OCI-LY3 (cell line): ENCODE measurements around the gene ARFIP1.

Experiments
- H2AFZ ChIP-seq: fragments of 200-600, 300-600 bp; shearing (Covaris generic); 2 replicates; pipeline ENCODE4 v1.6.0; 2014; ENCODE audit warnings: antibody characterized with exemption, low read depth, low read length
- H3K27ac ChIP-seq: fragments of 200-600, 300-600 bp; sonication (generic); 2 replicates; pipeline ENCODE4 v1.5.1; 2014; ENCODE audit warnings: mild to moderate bottlenecking, low read length, moderate library complexity, mixed read lengths
- H3K27me3 ChIP-seq: fragments of 200-600, 300-600 bp; sonication (generic); 2 replicates; pipeline ENCODE4 v1.6.1; 2014; ENCODE audit warnings: low read depth, low read length, mixed read lengths
- H3K36me3 ChIP-seq: fragments of 200-600, 300-600 bp; sonication (generic); replicated peaks from 2 replicates; pipeline ENCODE3; 2014; ENCODE audit warnings: low read depth, low read length, mixed read lengths
- H3K4me1 ChIP-seq: fragments of 300-600, 200-600 bp; sonication (generic); 2 replicates; pipeline ENCODE4 v1.6.1; 2014; ENCODE audit warnings: low read length, mixed read lengths
- H3K4me2 ChIP-seq: fragments of 200-600, 300-600 bp; sonication (generic); 2 replicates; pipeline ENCODE4 v1.6.1; 2014; ENCODE audit warnings: low read length, mixed read lengths
- H3K4me3 ChIP-seq: fragments of 300-600, 200-600 bp; sonication (generic); 2 replicates; pipeline ENCODE4 v1.5.1; 2014; ENCODE audit warnings: antibody characterized with exemption, mild to moderate bottlenecking, low read length, moderate library complexity
- H3K79me2 ChIP-seq: fragments of 300-600, 200-600 bp; shearing (Covaris generic); 2 replicates; pipeline ENCODE4 v1.6.1; 2014; ENCODE audit warnings: mild to moderate bottlenecking, low read length, mixed read lengths
- H3K9ac ChIP-seq: fragments of 300-600, 200-600 bp; shearing (Covaris generic); 2 replicates; pipeline ENCODE4 v1.6.0; 2014; ENCODE audit warnings: mild to moderate bottlenecking, low read length, moderate library complexity
- H3K9me3 ChIP-seq: fragments of 200-600, 300-600 bp; shearing (Covaris generic); 2 replicates; pipeline ENCODE4 v1.6.1; 2014; ENCODE audit warnings: low read length, mixed read lengths; ENCODE audit not compliant: insufficient read depth
- H4K20me1 ChIP-seq: fragments of 200-600, 300-600 bp; sonication (generic); 2 replicates; pipeline ENCODE4 v1.6.1; 2016; ENCODE audit warnings: low read length, mixed read lengths; ENCODE audit not compliant: insufficient read depth
- CTCF ChIP-seq: fragments of 200-600, 300-600 bp; sonication (generic); IDR thresholded peaks from 2 replicates; pipeline ENCODE4 v1.5.1; 2014; ENCODE audit warnings: antibody characterized with exemption, low read length, low read depth
- EZH2phosphoT487 ChIP-seq: fragments of 200-600 bp; shearing (Covaris generic); IDR thresholded peaks from 2 replicates; pipeline ENCODE4 v1.6.1; 2018; ENCODE audit warnings: antibody characterized with exemption, mixed run types, low read depth

The ARFIP1 gene

GRCh38 chr4:152921284-152921683 is 141.5 kb downstream of the ARFIP1 start:
- Histone ChIP-seq H3K27ac (no peak overlapping the region), H2AFZ (no peak overlapping the region), H3K79me2 (no peaks in the 10 kb centered on the region), H3K4me2 (no peak overlapping the region), H3K27me3 (no peaks in the 10 kb centered on the region), H3K9ac (no peak overlapping the region), H3K36me3 (peaks cover 31% of the 10 kb centered on the region), H4K20me1 (no peaks in the 10 kb centered on the region), H3K4me3 (no peak overlapping the region), H3K4me1 (no peaks in the 10 kb centered on the region), H3K9me3 (peaks cover 26% of the 10 kb centered on the region)
- no peak for TF ChIP-seq CTCF
- TF ChIP-seq EZH2phosphoT487 = no peak

- Histone ChIP-seq H3K9ac (no peak overlapping the region), H2AFZ (no peak overlapping the region), H3K4me2 (no peak overlapping the region), H3K27ac (no peak overlapping the region), H3K9me3 (0 out of 2 replicates have a peak, but pooled peaks cover 2% of the 10 kb centered on the region), H3K79me2 (no peaks in the 10 kb centered on the region), H3K27me3 (no peaks in the 10 kb centered on the region), H4K20me1 (no peaks in the 10 kb centered on the region), H3K4me3 (no peak overlapping the region), H3K36me3 (peaks cover 2% of the 10 kb centered on the region), H3K4me1 (peaks cover 19% of the 10 kb centered on the region)
- no peak for TF ChIP-seq EZH2phosphoT487
Observed at GRCh38 chr4:152925851-152926250, 146.1 kb downstream of the ARFIP1 start.

- no peaks in the 10 kb centered on the region for H3K36me3 ChIP-seq
- H4K20me1 ChIP-seq = no peaks in the 10 kb centered on the region
- no peak overlapping the region for H2AFZ ChIP-seq
- no peak overlapping the region for H3K27ac ChIP-seq
- H3K79me2 ChIP-seq = no peaks in the 10 kb centered on the region
- H3K9me3 ChIP-seq = no peaks in the 10 kb centered on the region
- H3K4me1 ChIP-seq = peaks cover 19% of the 10 kb centered on the region
- H3K4me3 ChIP-seq = no peak overlapping the region
- H3K4me2 ChIP-seq = no peak overlapping the region
- H3K9ac ChIP-seq = no peak overlapping the region
- TF ChIP-seq CTCF (no peak), EZH2phosphoT487 (no peak)
- no peaks in the 10 kb centered on the region for H3K27me3 ChIP-seq
Observed at GRCh38 chr4:152926959-152927358, 147.2 kb downstream of the ARFIP1 start.

GRCh38 chr4:152927737-152928136 is 148.0 kb downstream of the ARFIP1 start:
- H3K36me3 ChIP-seq = no peaks in the 10 kb centered on the region
- H3K27ac ChIP-seq = no peak overlapping the region
- H3K79me2 ChIP-seq = no peaks in the 10 kb centered on the region
- no peak for TF ChIP-seq EZH2phosphoT487
- TF ChIP-seq CTCF = no peak
- no peak overlapping the region for H3K9ac ChIP-seq
- peaks cover 19% of the 10 kb centered on the region for H3K4me1 ChIP-seq
- no peaks in the 10 kb centered on the region for H3K27me3 ChIP-seq
- H3K9me3 ChIP-seq = no peaks in the 10 kb centered on the region
- no peaks in the 10 kb centered on the region for H4K20me1 ChIP-seq
- peak overlapping the region; percentile 18 for H3K4me2 ChIP-seq
- no peak overlapping the region for H3K4me3 ChIP-seq
- H2AFZ ChIP-seq = no peak overlapping the region

- Histone ChIP-seq H2AFZ (no peak overlapping the region), H3K4me1 (peaks cover 19% of the 10 kb centered on the region), H3K27me3 (no peaks in the 10 kb centered on the region), H3K79me2 (no peaks in the 10 kb centered on the region), H3K9me3 (no peaks in the 10 kb centered on the region), H3K4me3 (no peak overlapping the region), H3K4me2 (peak overlapping the region; percentile 18; the same call in 1 of the 2 replicates), H3K36me3 (no peaks in the 10 kb centered on the region), H3K27ac (no peak overlapping the region), H3K9ac (no peak overlapping the region), H4K20me1 (no peaks in the 10 kb centered on the region)
- no peak for TF ChIP-seq CTCF
- no peak for TF ChIP-seq EZH2phosphoT487
Observed at GRCh38 chr4:152928286-152928685, 148.5 kb downstream of the ARFIP1 start.
